AG04449 (cell line): ENCODE measurements around the gene ATP6V1C2.

Experiments used
- CTCF ChIA-PET: fragments of 350-600 bp; formaldehyde crosslinking; extraction: SDS; loops from one replicate; lab custom pipeline; 2021; ENCODE audit warnings: antibody characterized with exemption; lab: Yijun Ruan, JAX
- POLR2A ChIA-PET: fragments of 400-600, 350-600 bp; formaldehyde crosslinking; extraction: SDS; loops from one replicate; lab custom pipeline; 2020; ENCODE audit warnings: antibody characterized with exemption, inconsistent platforms; lab: Yijun Ruan, JAX
- DNase-seq: peaks from one replicate; pipeline ENCODE4 v3.0.0-alpha.2; 2010; ENCODE audit warnings: low read depth, low spot score
- H3K4me3 ChIP-seq: 2 replicates; pipeline ENCODE4 v1.5.1; 2011; ENCODE audit warnings: low read depth, mild to moderate bottlenecking, control low read depth, low read length
- CTCF ChIP-seq: IDR thresholded peaks from one replicate; pipeline ENCODE4 v1.5.1; 2011; ENCODE audit warnings: mild to moderate bottlenecking, moderate library complexity, low read length, control low read depth, inconsistent platforms; ENCODE audit not compliant: insufficient read depth; ENCODE audit errors: missing control alignments

The ATP6V1C2 gene

GRCh38 chr2:10753156-10753555, 31.7 kb downstream of the ATP6V1C2 start:
- ChIA-PET CTCF (interaction anchor here (1.5 kb wide), 1 partner anchor 12 kb away, joined by 4 read pairs; no protein-coding TSS in a partner anchor), POLR2A (no interaction called here)
- TF ChIP-seq CTCF: no peak
- H3K4me3 ChIP-seq: no peak overlapping the region
- DNase-seq: no peak

GRCh38 chr2:10753876-10754275, 32.4 kb downstream of the ATP6V1C2 start:
- H3K4me3 ChIP-seq: no peak overlapping the region
- DNase-seq: no peak
- ChIA-PET POLR2A (no interaction called here), CTCF (interaction anchor here (1.5 kb wide), 1 partner anchor 12 kb away, joined by 4 read pairs; no protein-coding TSS in a partner anchor)
- TF ChIP-seq CTCF: no peak

- no peak for TF ChIP-seq CTCF
- H3K4me3 ChIP-seq: no peak overlapping the region
- no peak for DNase-seq
- ChIA-PET CTCF (no interaction called here), POLR2A (no interaction called here)
Observed at GRCh38 chr2:10755621-10756020, 34.2 kb downstream of the ATP6V1C2 start.

GRCh38 chr2:10757814-10758286, 36.4 kb downstream of the ATP6V1C2 start:
- ChIA-PET CTCF (no interaction called here), POLR2A (no interaction called here)
- no peak for DNase-seq
- TF ChIP-seq CTCF: no peak
- H3K4me3 ChIP-seq: no peak overlapping the region

DNA sequence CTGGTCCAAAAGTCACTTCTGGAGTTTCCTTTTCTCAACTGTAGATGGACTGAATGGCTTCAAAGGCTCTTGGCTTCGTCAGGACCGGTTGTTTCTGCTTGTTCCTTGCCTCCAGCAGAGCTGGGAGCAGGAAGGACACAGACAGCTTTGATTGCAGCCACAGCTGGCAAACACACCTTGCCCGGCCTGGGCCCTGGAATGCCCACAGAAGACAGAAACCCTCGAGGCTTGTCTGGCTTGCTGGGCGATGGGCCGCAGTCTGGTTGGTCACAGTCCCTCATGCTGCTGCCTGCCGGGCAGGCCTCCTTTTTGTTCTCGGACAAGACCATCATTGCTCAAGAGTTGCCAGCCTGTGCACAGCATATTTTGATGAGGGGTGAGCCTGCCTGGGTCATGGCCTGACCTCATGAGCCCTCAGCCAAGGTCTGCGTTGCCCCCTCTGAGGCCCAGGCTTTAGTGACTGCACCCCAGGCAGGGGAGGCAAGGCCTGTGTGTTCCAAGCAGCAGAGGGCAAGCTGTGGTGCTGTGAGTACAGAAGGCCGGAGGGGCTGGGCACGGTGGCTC, 37.8 kb downstream of the ATP6V1C2 start:
- H3K4me3 ChIP-seq: no peak overlapping the region
- DNase-seq: no peak
- POLR2A ChIA-PET: no interaction called here
- CTCF ChIA-PET: interaction anchor here (0.6 kb wide), 1 partner anchor 24 kb away, joined by 3 read pairs; no protein-coding TSS in a partner anchor
- no peak for TF ChIP-seq CTCF

DNA sequence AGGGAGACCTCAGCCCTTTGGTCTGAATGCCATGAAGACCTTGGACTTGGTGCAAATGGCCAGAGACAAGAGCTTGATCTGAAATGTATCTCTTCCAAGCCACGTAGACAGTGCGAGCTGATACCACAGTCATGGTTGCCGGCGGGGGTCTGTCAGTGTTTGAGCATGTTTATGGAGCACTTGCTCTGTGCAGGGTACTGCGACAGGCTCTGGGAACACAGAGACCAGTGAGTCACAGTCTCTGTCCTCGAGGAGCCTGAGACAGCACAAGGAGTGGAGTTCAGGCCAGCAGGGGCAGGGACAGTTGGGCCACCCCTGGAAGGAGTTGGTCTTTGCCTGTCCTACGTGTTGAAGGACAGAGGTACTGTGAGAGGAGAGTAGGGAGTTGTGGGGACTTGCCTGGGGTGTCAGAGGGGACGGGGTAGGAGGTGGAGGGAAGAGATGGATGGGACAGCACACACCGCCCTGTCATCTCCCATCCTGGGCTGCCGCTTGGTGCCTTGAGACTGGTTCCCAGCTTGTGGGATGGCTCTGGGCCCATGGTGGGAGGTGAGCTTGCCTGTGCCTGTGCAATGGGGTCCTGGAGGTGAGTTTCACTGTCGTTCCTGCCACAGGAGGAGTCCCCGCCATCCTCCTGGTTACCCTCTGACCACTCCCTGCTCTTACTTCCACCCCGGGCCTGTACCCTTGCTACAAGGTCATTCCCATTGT, 39.5 kb downstream of the ATP6V1C2 start:
- no peak for TF ChIP-seq CTCF
- POLR2A ChIA-PET: no interaction called here
- no peak for DNase-seq
- CTCF ChIA-PET: no interaction called here
- H3K4me3 ChIP-seq: no peak overlapping the region
